GM12878 (cell line): Measurements from ENCODE around the gene PLAC8L1. TPM values are rescaled to one million over a fixed set of nuclear protein-coding genes. Genes with fewer than 3 reads are reported as not detected.

Experiments
- ATAC-seq: fragments of 200-7000 bp; cut with Tn5 transposase; 3 replicates; pipeline ENCODE4 v1.9.1; 2020; ENCODE audit warnings: mild to moderate bottlenecking, moderate library complexity
- BruUV-seq: library from RNA; stranded (reverse); fragments of 400-500 nt; replicated peaks from 2 replicates; lab custom pipeline; 2021; lab: Mats Ljungman, UMichigan
- CTCF ChIA-PET: fragments of 300-600 bp; sonication (Branson Sonifier 250); formaldehyde crosslinking; extraction: SDS; loops from one replicate; lab custom pipeline; 2021; ENCODE audit warnings: inconsistent platforms; lab: Yijun Ruan, JAX
- POLR2A ChIA-PET: fragments of 350-600 bp; formaldehyde crosslinking; extraction: SDS; loops from one replicate; lab custom pipeline; 2021; ENCODE audit warnings: inconsistent platforms; lab: Charles Lee
- RAD21 ChIA-PET: fragments of 300-600 bp; sonication (Branson Sonifier 250); formaldehyde crosslinking; loops from one replicate; lab custom pipeline; 2023; ENCODE audit warnings: antibody characterized with exemption; ENCODE audit not compliant: unreplicated experiment; lab: Charles Lee
- SMC1A ChIA-PET: fragments of 300-600 bp; sonication (Branson Sonifier 250); formaldehyde crosslinking; loops from one replicate; lab custom pipeline; 2023; ENCODE audit not compliant: unreplicated experiment, uncharacterized antibody; lab: Charles Lee
- DNase-seq: peaks from one replicate; pipeline ENCODE4 v3.0.0-alpha.2; 2011; ENCODE audit warnings: low read depth, low spot score
- FAIRE-seq: peaks from 3 replicates; lab custom pipeline; 2011; peaks lifted over from hg19 to GRCh38; lab: Jason Lieb, UNC
- H2AFZ ChIP-seq: 2 replicates; pipeline ENCODE4 v1.6.0; 2011; ENCODE audit warnings: low read depth, low read length, control low read depth; ENCODE audit not compliant: control insufficient read depth
- H3K27ac ChIP-seq: 2 replicates; pipeline ENCODE4 v1.5.1; 2011; ENCODE audit warnings: control low read depth; ENCODE audit not compliant: control insufficient read depth, insufficient read depth
- H3K27me3 ChIP-seq, 2 experiments: replicated peaks in 1 of 2; 2 replicates each; pipeline versions ENCODE4 v1.6.0 to v1.6.1; 2011; ENCODE audit warnings: low read length in 1 of 2; ENCODE audit not compliant: control insufficient read depth in 2 of 2, insufficient read depth in 2 of 2
- H3K36me3 ChIP-seq, 2 experiments: 2 replicates each; pipeline ENCODE4 v1.5.1; 2011; ENCODE audit warnings: low read length in 1 of 2; ENCODE audit not compliant: control insufficient read depth in 2 of 2, insufficient read depth in 2 of 2
- H3K4me1 ChIP-seq: 2 replicates; pipeline ENCODE4 v1.6.1; 2011; ENCODE audit warnings: mild to moderate bottlenecking, low read length, moderate library complexity, mixed read lengths; ENCODE audit not compliant: control insufficient read depth, insufficient read depth
- H3K4me2 ChIP-seq: 2 replicates; pipeline ENCODE4 v1.6.0; 2011; ENCODE audit warnings: control low read depth; ENCODE audit not compliant: control insufficient read depth, insufficient read depth
- H3K4me3 ChIP-seq: fragments of 200-600 bp; sonication (generic); 2 replicates; pipeline ENCODE4 v1.5.1; 2016
- H3K79me2 ChIP-seq: 2 replicates; pipeline ENCODE4 v1.6.0; 2011; ENCODE audit warnings: low read length; ENCODE audit not compliant: control insufficient read depth, insufficient read depth
- H3K9ac ChIP-seq: 2 replicates; pipeline ENCODE4 v1.8.0; 2011; ENCODE audit warnings: low read length, control low read depth, mixed read lengths; ENCODE audit not compliant: control insufficient read depth, insufficient read depth
- H3K9me3 ChIP-seq: replicated peaks from 3 replicates; pipeline ENCODE4 v1.5.1; 2011; ENCODE audit warnings: mild to moderate bottlenecking, low read length; ENCODE audit not compliant: control insufficient read depth, insufficient read depth
- H4K20me1 ChIP-seq: 2 replicates; pipeline ENCODE4 v1.6.0; 2011; ENCODE audit not compliant: control insufficient read depth, insufficient read depth
- CHD4 ChIP-seq: fragments of 200-600 bp; sonication (generic); IDR thresholded peaks from 2 replicates; pipeline ENCODE4 v1.6.1; 2016; ENCODE audit warnings: mild to moderate bottlenecking
- EGR1 ChIP-seq, 2 experiments: IDR thresholded peaks; 1 replicate in 1 of 2; 2 replicates in 1 of 2; pipeline ENCODE4 v1.6.1; 2011 to 2012; ENCODE audit warnings: low read depth in 2 of 2, low read length in 2 of 2, borderline replicate concordance in 1 of 2, mild to moderate bottlenecking in 1 of 2, moderate library complexity in 1 of 2
- FOXK2 ChIP-seq: fragments of 450-650 bp; IDR thresholded peaks from 2 replicates; pipeline ENCODE4 v1.6.1; 2017; ENCODE audit warnings: mild to moderate bottlenecking, moderate library complexity
- JUND ChIP-seq: IDR thresholded peaks from 2 replicates; pipeline ENCODE4 v1.6.1; 2012; ENCODE audit warnings: low read depth, mild to moderate bottlenecking, low read length, improper control_type of control experiment, moderate library complexity
- MXI1 ChIP-seq: fragments of 150-350 bp; IDR thresholded peaks from 2 replicates; pipeline ENCODE4 v1.6.1; 2011; ENCODE audit warnings: low read depth, mild to moderate bottlenecking, inconsistent platforms, low read length, improper control_type of control experiment
- NBN ChIP-seq: fragments of 450-650 bp; IDR thresholded peaks from 2 replicates; pipeline ENCODE4 v1.6.1; 2016
- NR2F1 ChIP-seq: fragments of 450-650 bp; conservative IDR thresholded peaks from 2 replicates; pipeline ENCODE4 v1.6.1; 2017; ENCODE audit warnings: mild to moderate bottlenecking
- PAX8 ChIP-seq: fragments of 450-650 bp; IDR thresholded peaks from 2 replicates; pipeline ENCODE4 v1.6.1; 2017; ENCODE audit warnings: mild to moderate bottlenecking, moderate library complexity
- RB1 ChIP-seq: fragments of 450-650 bp; formaldehyde crosslinking; IDR thresholded peaks from 2 replicates; pipeline ENCODE4 v1.6.1; 2017; ENCODE audit warnings: mild to moderate bottlenecking, borderline replicate concordance
- RUNX3 ChIP-seq: IDR thresholded peaks from 2 replicates; pipeline ENCODE4 v1.6.1; 2012; ENCODE audit warnings: low read length, inconsistent platforms
- TBL1XR1 ChIP-seq: IDR thresholded peaks from 2 replicates; pipeline ENCODE4 v1.6.1; 2012; ENCODE audit warnings: low read depth, low read length, improper control_type of control experiment
- TCF12 ChIP-seq: IDR thresholded peaks from 2 replicates; pipeline ENCODE4 v1.6.1; 2011; ENCODE audit warnings: low read depth, mild to moderate bottlenecking, low read length
- WRNIP1 ChIP-seq: IDR thresholded peaks from 2 replicates; pipeline ENCODE4 v1.6.1; 2011; ENCODE audit warnings: low read depth, low read length, improper control_type of control experiment, borderline replicate concordance
- ZNF217 ChIP-seq: fragments of 450-650 bp; IDR thresholded peaks from 2 replicates; pipeline ENCODE4 v1.6.1; 2017; ENCODE audit warnings: antibody characterized with exemption, mild to moderate bottlenecking
- WGBS: methylation state at CpG from one replicate; pipeline ENCODE4 v1.1.6; 2016; ENCODE audit warnings: low lambda C conversion rate; ENCODE audit not compliant: insufficient replicate concordance, insufficient coverage; ENCODE audit errors: missing lambda C conversion rate; 5-methylcytosine and 5-hydroxymethylcytosine counted together
- in situ Hi-C: fragments of 300-500 bp; cut with MboI; formaldehyde crosslinking; loops from 9 replicates; pipeline ENCODE4 v1.14.3; 2018; ENCODE audit warnings: mixed read lengths
- intact Hi-C: fragments of 100-400 bp; cut with micrococcal nuclease; formaldehyde crosslinking; loops from one replicate; pipeline ENCODE4 v1.14.2; 2022; ENCODE audit not compliant: unreplicated experiment
- polyA plus RNA-seq, 11 experiments: library from polyadenylated mRNA; depleted of rRNA in 4 of 11; unstranded in 6 of 11; stranded (reverse) in 5 of 11; fragments of >200 nt; fragmentation: Nextera tagmentation in 4 of 11; fragmentation: Illumina TruSeq in 1 of 11; extraction: Ambion mirVana in 4 of 11; extraction: Trizol in 1 of 11; gene quantifications; 1 replicate in 1 of 11; 2 replicates in 10 of 11; pipeline versions ENCODE4 v1.2.1 to v1.2.3, GENCODE V29; 2011 to 2016; ENCODE audit warnings: inconsistent platforms in 2 of 11, missing spikeins in 2 of 11, low read depth in 1 of 11
- total RNA-seq, 4 experiments: library from RNA; depleted of rRNA in 3 of 4; stranded (reverse); fragments of >200 nt in 3 of 4; fragmentation: Illumina TruSeq in 1 of 4; extraction: Trizol in 1 of 4; gene quantifications; 2 replicates each; pipeline versions ENCODE4 v1.2.1 to v1.2.3, GENCODE V29; 2013 to 2021
- TF ChIP-seq, protein P1 (sequence below): IDR thresholded peaks from 2 replicates; pipeline ENCODE4 v1.6.1; 2012; ENCODE audit warnings: low read depth, low read length, improper control_type of control experiment
- TF ChIP-seq, protein P2 (sequence below): fragments of 450-650 bp; conservative IDR thresholded peaks from 2 replicates; pipeline ENCODE4 v1.6.1; 2017; ENCODE audit warnings: mild to moderate bottlenecking, moderate library complexity

The PLAC8L1 gene
- total and polyA plus RNA-seq, 10 of the 15 experiments (the other 5 are each of a cell fraction or from before 2014, with no cell fraction given) = 0.17 to 0.39 (median 0.24) TPM; not detected in 4

DNA sequence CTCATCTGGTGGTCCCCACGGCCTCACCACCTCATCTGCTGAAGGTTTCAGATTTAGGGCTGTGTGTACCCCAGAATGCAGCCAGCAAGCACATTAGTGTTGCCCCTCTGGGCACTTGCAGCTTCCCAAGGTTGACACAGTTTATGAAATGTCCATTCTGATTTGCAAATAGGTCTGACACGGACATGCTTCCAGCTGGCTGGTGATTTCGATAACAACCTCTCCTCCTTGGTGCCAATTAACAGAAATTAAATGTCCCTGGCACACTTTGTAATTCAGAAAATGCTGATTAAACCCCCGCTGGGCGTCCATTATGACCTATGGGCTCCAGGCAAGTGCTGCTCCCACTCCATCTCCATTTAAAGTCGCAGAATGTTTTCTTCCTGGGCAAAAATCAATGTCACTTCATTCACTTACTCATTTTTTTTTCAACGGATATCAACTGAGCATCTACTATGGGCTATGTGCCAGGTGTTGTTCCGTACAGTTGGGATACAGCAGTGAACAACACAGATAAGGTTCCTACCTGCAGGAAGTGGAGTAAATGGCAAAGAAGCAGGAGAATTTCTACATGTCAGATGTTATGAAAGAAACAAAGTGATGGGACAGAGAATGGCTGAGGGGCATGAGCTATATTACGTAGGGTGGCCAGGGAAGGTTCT is 32.0 kb downstream of the PLAC8L1 start:
- Histone ChIP-seq H3K36me3 (no peaks in the 10 kb centered on the region), H3K4me2 (no peak overlapping the region), H3K4me1 (peaks cover 20% of the 10 kb centered on the region), H3K4me3 (no peak overlapping the region), H3K79me2 (no peaks in the 10 kb centered on the region), H3K27ac (no peak overlapping the region), H4K20me1 (no peaks in the 10 kb centered on the region), H3K9me3 (no peaks in the 10 kb centered on the region), H3K27me3 (no peaks in the 10 kb centered on the region), H2AFZ (no peak overlapping the region), H3K9ac (no peak overlapping the region)
- ChIA-PET CTCF (interaction anchor here (0.6 kb wide), 1 partner anchor 57 kb away, joined by 3 read pairs; no protein-coding TSS in a partner anchor), RAD21 (no interaction called here), SMC1A (no interaction called here), POLR2A (no interaction called here)
- intact Hi-C loops = no loop called here
- BruUV-seq = no TSS peak
- TF ChIP-seq PAX8 = no peak
- ATAC-seq (no peak), DNase-seq (no peak), FAIRE-seq (no peak)
- in situ Hi-C loops = no loop called here
- 37% methylated on average over 9 of the region's 9 CpGs for WGBS

DNA sequence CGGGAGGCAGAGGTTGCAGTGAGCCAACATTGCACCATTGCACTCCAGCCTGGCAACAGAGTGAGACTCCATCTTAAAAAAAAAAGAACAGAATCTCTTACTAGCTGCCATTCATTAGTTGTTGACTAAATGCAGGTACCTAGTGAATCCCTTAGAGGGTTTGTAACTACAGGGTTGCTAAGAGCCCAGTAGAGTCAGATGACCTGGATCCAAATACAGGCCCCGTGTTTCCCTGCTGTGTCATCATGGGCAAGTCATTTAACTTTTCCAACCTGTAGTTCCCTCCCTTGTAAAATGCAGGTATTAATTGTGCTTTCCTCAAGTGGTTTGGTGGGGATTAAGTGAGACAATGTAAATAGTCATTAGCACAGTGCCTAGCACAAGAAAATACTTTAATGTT is 32.8 kb downstream of the PLAC8L1 start:
- Histone ChIP-seq H3K27me3 (no peaks in the 10 kb centered on the region), H3K9ac (no peak overlapping the region), H3K9me3 (no peaks in the 10 kb centered on the region), H3K79me2 (no peaks in the 10 kb centered on the region), H3K4me3 (no peak overlapping the region), H3K4me1 (peaks cover 20% of the 10 kb centered on the region), H3K36me3 (no peaks in the 10 kb centered on the region), H4K20me1 (no peaks in the 10 kb centered on the region), H3K4me2 (no peak overlapping the region), H3K27ac (no peak overlapping the region), H2AFZ (no peak overlapping the region)
- ChIA-PET SMC1A (no interaction called here), CTCF (no interaction called here), RAD21 (no interaction called here), POLR2A (no interaction called here)
- no TSS peak for BruUV-seq
- intact Hi-C loops (no loop called here), in situ Hi-C loops (no loop called here)
- DNase-seq (no peak), FAIRE-seq (no peak), ATAC-seq (no peak)
- WGBS = 48% methylated on average over 2 of the region's 2 CpGs
- TF ChIP-seq RB1 = no peak
- TF ChIP-seq, protein P1, sequence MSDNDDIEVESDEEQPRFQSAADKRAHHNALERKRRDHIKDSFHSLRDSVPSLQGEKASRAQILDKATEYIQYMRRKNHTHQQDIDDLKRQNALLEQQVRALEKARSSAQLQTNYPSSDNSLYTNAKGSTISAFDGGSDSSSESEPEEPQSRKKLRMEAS = no peak
- no peak for TF ChIP-seq TCF12
- no peak for TF ChIP-seq NBN
- no peak for TF ChIP-seq TBL1XR1
- no peak for TF ChIP-seq EGR1 (IDR thresholded peaks at IDR 0.05; ENCODE audit: borderline replicate concordance in 1 of 2, low read depth in 2 of 2, low read length in 2 of 2)
- no peak for TF ChIP-seq MXI1
- TF ChIP-seq JUND = no peak
- TF ChIP-seq WRNIP1 = no peak
- no peak for TF ChIP-seq RUNX3
- TF ChIP-seq CHD4 = no peak
- no peak for TF ChIP-seq FOXK2
- TF ChIP-seq ZNF217 = no peak
- TF ChIP-seq, protein P2, sequence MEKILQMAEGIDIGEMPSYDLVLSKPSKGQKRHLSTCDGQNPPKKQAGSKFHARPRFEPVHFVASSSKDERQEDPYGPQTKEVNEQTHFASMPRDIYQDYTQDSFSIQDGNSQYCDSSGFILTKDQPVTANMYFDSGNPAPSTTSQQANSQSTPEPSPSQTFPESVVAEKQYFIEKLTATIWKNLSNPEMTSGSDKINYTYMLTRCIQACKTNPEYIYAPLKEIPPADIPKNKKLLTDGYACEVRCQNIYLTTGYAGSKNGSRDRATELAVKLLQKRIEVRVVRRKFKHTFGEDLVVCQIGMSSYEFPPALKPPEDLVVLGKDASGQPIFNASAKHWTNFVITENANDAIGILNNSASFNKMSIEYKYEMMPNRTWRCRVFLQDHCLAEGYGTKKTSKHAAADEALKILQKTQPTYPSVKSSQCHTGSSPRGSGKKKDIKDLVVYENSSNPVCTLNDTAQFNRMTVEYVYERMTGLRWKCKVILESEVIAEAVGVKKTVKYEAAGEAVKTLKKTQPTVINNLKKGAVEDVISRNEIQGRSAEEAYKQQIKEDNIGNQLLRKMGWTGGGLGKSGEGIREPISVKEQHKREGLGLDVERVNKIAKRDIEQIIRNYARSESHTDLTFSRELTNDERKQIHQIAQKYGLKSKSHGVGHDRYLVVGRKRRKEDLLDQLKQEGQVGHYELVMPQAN = no peak
- TF ChIP-seq NR2F1 = no peak
